IMR-90 (cell line): Measurements from ENCODE around the gene CDH13. TPM values are rescaled to one million over a fixed set of nuclear protein-coding genes. Genes with fewer than 3 reads are reported as not detected.

Source experiments
- ATAC-seq: fragments of 200-7000 bp; cut with Tn5 transposase; 2 replicates; pipeline ENCODE4 v1.9.1; 2020; ENCODE audit warnings: low read depth, mild to moderate bottlenecking, moderate library complexity
- BruUV-seq: library from RNA; stranded (reverse); fragments of 400-500 nt; replicated peaks from 2 replicates; lab custom pipeline; 2021; lab: Mats Ljungman, UMichigan
- CTCF ChIA-PET: fragments of 300-600 bp; formaldehyde crosslinking; extraction: SDS; loops from one replicate; lab custom pipeline; 2021; ENCODE audit warnings: antibody characterized with exemption; lab: Yijun Ruan, JAX
- POLR2A ChIA-PET: fragments of 300-600 bp; sonication (Branson Sonifier 250); formaldehyde crosslinking; loops from one replicate; lab custom pipeline; 2022; ENCODE audit warnings: antibody characterized with exemption; ENCODE audit not compliant: unreplicated experiment; lab: Charles Lee
- DNase-seq: peaks from one replicate; pipeline ENCODE4 v3.0.0; 2013
- H2AFZ ChIP-seq: replicated peaks from 2 replicates; pipeline ENCODE3; 2013; ENCODE audit warnings: low read length, mild to moderate bottlenecking; ENCODE audit not compliant: poor library complexity
- H2AK5ac ChIP-seq: 2 replicates; pipeline ENCODE4 v1.6.1; 2013; ENCODE audit warnings: low read depth, low read length, inconsistent platforms
- H2AK9ac ChIP-seq: replicated peaks from 2 replicates; pipeline ENCODE3; 2013; ENCODE audit warnings: mild to moderate bottlenecking, low read depth, low read length, moderate library complexity; ENCODE audit not compliant: poor library complexity
- H2BK120ac ChIP-seq: 2 replicates; pipeline ENCODE4 v1.6.1; 2013; ENCODE audit warnings: low read depth, low read length, inconsistent platforms
- H2BK15ac ChIP-seq: 3 replicates; pipeline ENCODE4 v1.6.1; 2013; ENCODE audit warnings: low read depth, low read length, inconsistent platforms
- H2BK20ac ChIP-seq: 2 replicates; pipeline ENCODE4 v1.6.1; 2013; ENCODE audit warnings: low read depth, mild to moderate bottlenecking, inconsistent platforms, low read length, moderate library complexity
- H2BK5ac ChIP-seq: 2 replicates; pipeline ENCODE4 v1.6.1; 2013; ENCODE audit warnings: mild to moderate bottlenecking, low read depth, low read length, inconsistent platforms; ENCODE audit not compliant: poor library complexity, severe bottlenecking
- H3K14ac ChIP-seq: replicated peaks from 2 replicates; pipeline ENCODE4 v1.6.1; 2013; ENCODE audit warnings: low read depth, low read length, inconsistent platforms
- H3K18ac ChIP-seq: 2 replicates; pipeline ENCODE4 v1.6.1; 2013; ENCODE audit warnings: low read depth, low read length, control low read depth
- H3K23ac ChIP-seq: 2 replicates; pipeline ENCODE4 v1.6.1; 2013; ENCODE audit warnings: low read depth, low read length, inconsistent platforms
- H3K27ac ChIP-seq: 2 replicates; pipeline ENCODE4 v1.5.1; 2013; ENCODE audit warnings: mild to moderate bottlenecking, control low read depth, low read length; ENCODE audit not compliant: insufficient read depth
- H3K27me3 ChIP-seq: 2 replicates; pipeline ENCODE4 v1.6.1; 2013; ENCODE audit warnings: low read length; ENCODE audit not compliant: control insufficient read depth, insufficient read depth
- H3K36me3 ChIP-seq: 2 replicates; pipeline ENCODE4 v1.6.1; 2013; ENCODE audit warnings: low read length, mixed read lengths; ENCODE audit not compliant: control insufficient read depth, insufficient read depth
- H3K4ac ChIP-seq: 2 replicates; pipeline ENCODE4 v1.6.1; 2013; ENCODE audit warnings: low read depth, low read length, inconsistent platforms
- H3K4me1 ChIP-seq: 2 replicates; pipeline ENCODE4 v1.6.1; 2013; ENCODE audit warnings: low read length, mixed read lengths; ENCODE audit not compliant: control insufficient read depth, insufficient read depth
- H3K4me2 ChIP-seq: 2 replicates; pipeline ENCODE4 v1.6.1; 2013; ENCODE audit warnings: low read depth, mild to moderate bottlenecking, control low read depth, low read length, moderate library complexity
- H3K4me3 ChIP-seq: 2 replicates; pipeline ENCODE4 v1.5.1; 2013; ENCODE audit warnings: low read depth, mild to moderate bottlenecking, control low read depth, low read length, moderate library complexity; ENCODE audit not compliant: insufficient read depth
- H3K56ac ChIP-seq: 2 replicates; pipeline ENCODE4 v1.6.1; 2013; ENCODE audit warnings: low read length, inconsistent platforms; ENCODE audit not compliant: insufficient read depth; ENCODE audit errors: extremely low read depth
- H3K79me1 ChIP-seq, 2 experiments: 2 replicates each; pipeline ENCODE4 v1.6.1; 2013; ENCODE audit warnings: low read length in 2 of 2, inconsistent platforms in 1 of 2, low read depth in 1 of 2
- H3K9ac ChIP-seq: 2 replicates; pipeline ENCODE4 v1.6.1; 2013; ENCODE audit warnings: low read depth, low read length, control low read depth
- H3K9me1 ChIP-seq: 2 replicates; pipeline ENCODE4 v1.6.1; 2013; ENCODE audit warnings: low read length, inconsistent platforms; ENCODE audit not compliant: insufficient read depth
- H3K9me3 ChIP-seq: 2 replicates; pipeline ENCODE4 v1.6.1; 2013; ENCODE audit warnings: low read length; ENCODE audit not compliant: control insufficient read depth, insufficient read depth
- H4K20me1 ChIP-seq: 2 replicates; pipeline ENCODE4 v1.6.1; 2013; ENCODE audit warnings: low read length, inconsistent platforms; ENCODE audit not compliant: insufficient read depth
- H4K5ac ChIP-seq: 2 replicates; pipeline ENCODE4 v1.6.1; 2013; ENCODE audit warnings: mild to moderate bottlenecking, low read depth, low read length, control low read depth
- H4K8ac ChIP-seq, 2 experiments: 2 replicates each; pipeline ENCODE4 v1.6.1; 2013; ENCODE audit warnings: low read depth in 2 of 2, low read length in 2 of 2, control low read depth in 1 of 2, inconsistent platforms in 1 of 2
- H4K91ac ChIP-seq: 2 replicates; pipeline ENCODE4 v1.6.1; 2013; ENCODE audit warnings: low read depth, low read length, inconsistent platforms; ENCODE audit not compliant: insufficient read depth
- CHD1 ChIP-seq: IDR thresholded peaks from 2 replicates; pipeline ENCODE4 v1.6.1; 2012; ENCODE audit warnings: low read depth, low read length, improper control_type of control experiment
- ELK1 ChIP-seq: fragments of 150-350 bp; IDR thresholded peaks from 2 replicates; pipeline ENCODE4 v1.6.1; 2016; ENCODE audit warnings: low read depth, mild to moderate bottlenecking, low read length, moderate library complexity, borderline replicate concordance
- FOS ChIP-seq: fragments of 150-350 bp; IDR thresholded peaks from 2 replicates; pipeline ENCODE4 v1.6.1; 2016; ENCODE audit warnings: low read depth, low read length
- MAZ ChIP-seq: IDR thresholded peaks from 2 replicates; pipeline ENCODE4 v1.6.1; 2012; ENCODE audit warnings: low read depth, mild to moderate bottlenecking, low read length, improper control_type of control experiment, moderate library complexity, borderline replicate concordance
- MXI1 ChIP-seq: IDR thresholded peaks from 2 replicates; pipeline ENCODE4 v1.6.1; 2012; ENCODE audit warnings: low read depth, mild to moderate bottlenecking, low read length, moderate library complexity, borderline replicate concordance
- RCOR1 ChIP-seq: IDR thresholded peaks from 2 replicates; pipeline ENCODE4 v1.6.1; 2012; ENCODE audit warnings: mild to moderate bottlenecking, low read length, improper control_type of control experiment; ENCODE audit not compliant: insufficient replicate concordance
- RFX5 ChIP-seq: IDR thresholded peaks from 2 replicates; pipeline ENCODE4 v1.8.0; 2012; ENCODE audit warnings: low read depth, mild to moderate bottlenecking, low read length, moderate library complexity
- WGBS, 2 experiments: methylation state at CpG; one replicate each; pipeline versions ENCODE4 v1.1.5 to v1.1.7; 2013; ENCODE audit warnings: missing lambda C conversion rate in 2 of 2; ENCODE audit not compliant: insufficient read length in 1 of 2; ENCODE audit errors: extremely low coverage in 2 of 2; 5-methylcytosine and 5-hydroxymethylcytosine counted together
- dilution Hi-C: fragments of 300-500 bp; cut with HindIII; formaldehyde crosslinking; loops from one replicate; pipeline ENCODE4 v1.14.3; 2018; ENCODE audit warnings: low sequenced_read_pairs; ENCODE audit not compliant: unreplicated experiment
- in situ Hi-C: fragments of 300-500 bp; cut with MboI; formaldehyde crosslinking; loops from 3 replicates; pipeline ENCODE4 v1.14.3; 2019; ENCODE audit warnings: low sequenced_read_pairs, inconsistent platforms, mixed read lengths
- intact Hi-C: fragments of 100-400 bp; cut with micrococcal nuclease; formaldehyde crosslinking; loops from 2 replicates; pipeline ENCODE4 v1.10.0; 2022
- polyA plus RNA-seq, 3 experiments: library from polyadenylated mRNA; depleted of rRNA; stranded (reverse); fragments of >200 nt; gene quantifications; 2 replicates each; pipeline ENCODE4 v1.2.3, GENCODE V29; 2012; ENCODE audit warnings: low replicate concordance in 1 of 3
- total RNA-seq: library from RNA; depleted of rRNA; stranded (reverse); fragments of >200 nt; gene quantifications from 2 replicates; pipeline ENCODE4 v1.2.3, GENCODE V29; 2012

CDH13 gene
- total and polyA plus RNA-seq, 2 of the 4 experiments (the other 2 are of a cell fraction), result 61.6 to 74.7 TPM

- no peaks in the 10 kb centered on the region for H3K9me3 ChIP-seq
- H3K27me3 ChIP-seq, result no peaks in the 10 kb centered on the region
- intact Hi-C loops, result no loop called here
- H4K20me1 ChIP-seq, result no peaks in the 10 kb centered on the region
- peak overlapping the region; percentile 70 for H2AK9ac ChIP-seq
- H3K79me1 ChIP-seq, result peaks cover 19 to 78% of the 10 kb centered on the region in 2 experiments
- CTCF ChIA-PET, result interaction anchor here (0.9 kb wide), 1 partner anchor 9 kb away, joined by 3 read pairs; no protein-coding TSS in a partner anchor
- in situ Hi-C loops, result no loop called here
- no CpG with 5 or more reads among the region's 3 CpGs for WGBS, 2 experiments
- H3K4ac ChIP-seq, result peak overlapping the region; percentile 97
- peak overlapping the region; percentile 61 to 78; a peak in 3 of 4 replicates for H4K8ac ChIP-seq
- peak overlapping the region; percentile 73; the same call in 1 of the 2 replicates for H4K5ac ChIP-seq
- DNase-seq (no peak), ATAC-seq (no peak)
- no TSS peak for BruUV-seq
- peaks cover 21% of the 10 kb centered on the region for H3K9me1 ChIP-seq
- H3K9ac ChIP-seq, result no peak overlapping the region
- peak overlapping the region; percentile 98 for H4K91ac ChIP-seq
- peaks cover 18% of the 10 kb centered on the region for H3K4me1 ChIP-seq
- H3K4me3 ChIP-seq, result no peak overlapping the region
- H2AFZ ChIP-seq, result peak overlapping the region; percentile 39
- peak overlapping the region; percentile 96 for H3K14ac ChIP-seq
- peak overlapping the region; percentile 98 for H2BK120ac ChIP-seq
- H3K4me2 ChIP-seq, result no peak overlapping the region; the same call in 1 of the 2 replicates
- no peaks in the 10 kb centered on the region for H3K36me3 ChIP-seq
- POLR2A ChIA-PET, result interaction anchor here (0.6 kb wide), 1 partner anchor 41 kb away, joined by 3 read pairs; no protein-coding TSS in a partner anchor
- peak overlapping the region; percentile 92 for H3K18ac ChIP-seq
- peak overlapping the region; percentile 96; the same call in 2 of the 3 replicates for H2BK15ac ChIP-seq
- peak overlapping the region; percentile 63; the same call in 1 of the 2 replicates for H3K56ac ChIP-seq
- peak overlapping the region; percentile 44 for H3K27ac ChIP-seq
- TF ChIP-seq RCOR1, result no peak
- no peak for TF ChIP-seq RFX5
- TF ChIP-seq ELK1, result no peak
- no peak for TF ChIP-seq FOS
- no peak for TF ChIP-seq MXI1
- TF ChIP-seq CHD1, result no peak
- no peak for TF ChIP-seq MAZ
- dilution Hi-C loops, result no loop called here
- H2AK5ac ChIP-seq, result peak overlapping the region; percentile 99
- H2BK5ac ChIP-seq, result peak overlapping the region; percentile 80
- H2BK20ac ChIP-seq, result peak overlapping the region; percentile 92
- H3K23ac ChIP-seq, result peak overlapping the region; percentile 94
These were observed 72.5 kb downstream of the CDH13 start for GRCh38 chr16:82699260-82699659.
